ENCODE data around the gene CEP55.

CEP55 gene

GRCh38 chr10:93513091-93513490, 16.7 kb downstream of the CEP55 start:
- Histone ChIP-seq H3K9me2 (replicated peaks; ENCODE audit: insufficient read depth, low read length) (no peaks in the 10 kb centered on the region), H3K79me2 (ENCODE audit: low read length) (no peaks in the 10 kb centered on the region), H2AFZ (ENCODE audit: low read length) (no peak overlapping the region), H3K27me3 (replicated peaks; ENCODE audit: insufficient read depth, low read length) (no peaks in the 10 kb centered on the region), H3K4me1 (ENCODE audit: low read length) (no peaks in the 10 kb centered on the region), H3K4me3 (ENCODE audit: low read length) (no peak overlapping the region), H3K9ac (ENCODE audit: low read length) (no peak overlapping the region), H3K4me2 (ENCODE audit: low read depth, low read length) (no peak overlapping the region), H3K27ac (ENCODE audit: low read length) (no peak overlapping the region), H3F3A (ENCODE audit: insufficient read depth, low read length) (no peaks in the 10 kb centered on the region), H4K20me1 (ENCODE audit: insufficient read depth, low read length) (no peaks in the 10 kb centered on the region), H3K9me3 (replicated peaks; ENCODE audit: insufficient read depth, low read length) (no peaks in the 10 kb centered on the region), H3K36me3 (replicated peaks; ENCODE audit: insufficient read depth, low read length) (no peaks in the 10 kb centered on the region)
- TF ChIP-seq EZH2 (optimal IDR thresholded peaks at IDR 0.05; ENCODE audit: low read depth, low read length) (no peak), CTCF (IDR thresholded peaks at IDR 0.05; ENCODE audit: low read length) (no peak), EZH2phosphoT487 (IDR thresholded peaks at IDR 0.05; ENCODE audit: low read length) (no peak)
- DNase-seq: no peak

- H3K4me2 ChIP-seq (ENCODE audit: low read depth, low read length): no peak overlapping the region
These were observed 18.1 kb downstream of the CEP55 start for GRCh38 chr10:93514521-93514920.

GRCh38 chr10:93515071-93516005, 18.9 kb downstream of the CEP55 start:
- Histone ChIP-seq H3K36me3 (replicated peaks; ENCODE audit: insufficient read depth, low read length) (0 out of 2 replicates have a peak, but pooled peaks cover 4% of the 10 kb centered on the region), H3K27ac (ENCODE audit: low read length) (no peak overlapping the region), H3K9me3 (replicated peaks; ENCODE audit: insufficient read depth, low read length) (no peaks in the 10 kb centered on the region), H4K20me1 (ENCODE audit: insufficient read depth, low read length) (no peaks in the 10 kb centered on the region), H3K9ac (ENCODE audit: low read length) (no peak overlapping the region), H3K79me2 (ENCODE audit: low read length) (no peaks in the 10 kb centered on the region), H3K4me1 (ENCODE audit: low read length) (no peaks in the 10 kb centered on the region), H2AFZ (ENCODE audit: low read length) (no peak overlapping the region), H3K4me3 (ENCODE audit: low read length) (no peak overlapping the region), H3K4me2 (ENCODE audit: low read depth, low read length) (no peak overlapping the region), H3F3A (ENCODE audit: insufficient read depth, low read length) (no peaks in the 10 kb centered on the region), H3K27me3 (replicated peaks; ENCODE audit: insufficient read depth, low read length) (no peaks in the 10 kb centered on the region), H3K9me2 (replicated peaks; ENCODE audit: insufficient read depth, low read length) (no peaks in the 10 kb centered on the region)
- TF ChIP-seq EZH2phosphoT487 (IDR thresholded peaks at IDR 0.05; ENCODE audit: low read length): no peak
- TF ChIP-seq CTCF (IDR thresholded peaks at IDR 0.05; ENCODE audit: low read length): no peak
- TF ChIP-seq EZH2 (optimal IDR thresholded peaks at IDR 0.05; ENCODE audit: low read depth, low read length): no peak
- no peak for DNase-seq

More at GRCh38 chr10:93514521-93514920, 18.1 kb downstream of the CEP55 start:
- no peak overlapping the region for H2AFZ ChIP-seq (ENCODE audit: low read length)
- no peaks in the 10 kb centered on the region for H3F3A ChIP-seq (ENCODE audit: insufficient read depth, low read length)
- H3K4me3 ChIP-seq (ENCODE audit: low read length): no peak overlapping the region
- no peak for DNase-seq
- no peaks in the 10 kb centered on the region for H3K79me2 ChIP-seq (ENCODE audit: low read length)
- no peak overlapping the region for H3K9ac ChIP-seq (ENCODE audit: low read length)
- no peaks in the 10 kb centered on the region for H4K20me1 ChIP-seq (ENCODE audit: insufficient read depth, low read length)
- no peaks in the 10 kb centered on the region for H3K9me3 ChIP-seq (replicated peaks; ENCODE audit: insufficient read depth, low read length)
- no peak for TF ChIP-seq CTCF (IDR thresholded peaks at IDR 0.05; ENCODE audit: low read length)
- H3K27ac ChIP-seq (ENCODE audit: low read length): no peak overlapping the region
- no peaks in the 10 kb centered on the region for H3K27me3 ChIP-seq (replicated peaks; ENCODE audit: insufficient read depth, low read length)
- H3K4me1 ChIP-seq (ENCODE audit: low read length): no peaks in the 10 kb centered on the region
- H3K36me3 ChIP-seq (replicated peaks; ENCODE audit: insufficient read depth, low read length): 0 out of 2 replicates have a peak, but pooled peaks cover 4% of the 10 kb centered on the region
- no peaks in the 10 kb centered on the region for H3K9me2 ChIP-seq (replicated peaks; ENCODE audit: insufficient read depth, low read length)

All from MM.1S (cell line).